Activated CD8-positive, alpha-beta memory T cell treated with anti-CD3 and anti-CD28 coated beads for 1 hour (primary cell): ENCODE measurements around the gene SRCAP.
A peak's percentile ranks its signal among the peaks of the same experiment; 100 is the strongest.

ENCODE experiments used
- DNase-seq, 2 donors: peaks; one replicate each; pipeline ENCODE4 v3.0.0-alpha.2; 2020; ENCODE audit warnings: low read depth in 1 of 2; ENCODE audit errors: extremely low read depth in 1 of 2

Gene SRCAP

DNA sequence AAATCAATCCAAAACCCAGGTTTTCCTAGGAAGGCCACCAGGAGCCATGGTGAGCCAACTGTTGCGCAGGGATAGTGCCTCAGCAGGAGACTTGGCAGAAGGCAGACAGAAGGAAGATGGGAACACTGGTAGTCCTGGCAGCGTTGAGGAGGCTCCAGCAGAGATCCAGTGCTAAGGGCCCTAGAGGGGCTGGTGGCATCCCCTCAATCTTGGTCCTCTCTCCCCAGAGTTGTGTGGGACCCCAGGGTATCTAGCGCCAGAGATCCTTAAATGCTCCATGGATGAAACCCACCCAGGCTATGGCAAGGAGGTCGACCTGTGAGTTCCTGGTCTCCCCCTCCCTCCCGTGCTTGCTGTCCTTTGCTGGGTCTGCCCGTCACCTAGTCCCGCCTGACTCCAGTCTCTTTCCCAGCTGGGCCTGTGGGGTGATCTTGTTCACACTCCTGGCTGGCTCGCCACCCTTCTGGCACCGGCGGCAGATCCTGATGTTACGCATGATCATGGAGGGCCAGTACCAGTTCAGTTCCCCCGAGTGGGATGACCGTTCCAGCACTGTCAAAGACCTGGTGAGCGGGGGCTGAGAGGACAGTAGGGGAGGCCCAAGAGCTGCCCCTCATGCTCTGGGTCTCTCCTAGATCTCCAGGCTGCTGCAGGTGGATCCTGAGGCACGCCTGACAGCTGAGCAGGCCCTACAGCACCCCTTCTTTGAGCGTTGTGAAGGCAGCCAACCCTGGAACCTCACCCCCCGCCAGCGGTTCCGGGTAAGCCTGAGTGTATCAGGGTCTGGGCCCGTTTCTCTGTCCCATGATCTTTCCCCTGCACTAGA lies 57.2 kb downstream of the SRCAP start:
- DNase-seq: no peak

DNA sequence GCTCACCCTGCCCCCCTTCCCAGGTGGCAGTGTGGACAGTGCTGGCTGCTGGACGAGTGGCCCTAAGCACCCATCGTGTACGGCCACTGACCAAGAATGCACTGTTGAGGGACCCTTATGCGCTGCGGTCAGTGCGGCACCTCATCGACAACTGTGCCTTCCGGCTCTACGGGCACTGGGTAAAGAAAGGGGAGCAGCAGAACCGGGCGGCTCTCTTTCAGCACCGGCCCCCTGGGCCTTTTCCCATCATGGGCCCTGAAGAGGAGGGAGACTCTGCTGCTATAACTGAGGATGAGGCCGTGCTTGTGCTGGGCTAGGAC lies 57.8 kb downstream of the SRCAP start:
- no peak for DNase-seq

DNA sequence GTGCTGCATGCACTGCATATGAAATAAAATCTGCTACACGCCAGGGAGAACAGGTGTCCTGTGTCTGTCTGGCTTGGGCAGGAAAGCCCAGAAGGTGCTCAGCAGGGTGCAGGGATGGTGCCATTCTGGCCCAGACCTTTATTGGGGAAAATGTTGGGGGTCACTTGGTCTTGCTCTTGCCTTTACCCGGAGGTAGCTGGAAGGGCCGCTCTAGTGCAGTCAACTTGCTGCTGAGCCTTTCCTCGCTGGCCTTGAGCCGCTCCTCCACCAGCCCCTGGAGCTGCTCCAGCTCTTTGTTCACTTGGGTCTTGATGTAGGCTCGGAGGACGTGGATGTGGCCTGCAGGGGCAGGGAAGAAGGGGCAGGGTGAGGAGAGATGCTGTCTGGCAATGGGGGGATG lies 58.3 kb downstream of the SRCAP start:
- DNase-seq: no peak

DNA sequence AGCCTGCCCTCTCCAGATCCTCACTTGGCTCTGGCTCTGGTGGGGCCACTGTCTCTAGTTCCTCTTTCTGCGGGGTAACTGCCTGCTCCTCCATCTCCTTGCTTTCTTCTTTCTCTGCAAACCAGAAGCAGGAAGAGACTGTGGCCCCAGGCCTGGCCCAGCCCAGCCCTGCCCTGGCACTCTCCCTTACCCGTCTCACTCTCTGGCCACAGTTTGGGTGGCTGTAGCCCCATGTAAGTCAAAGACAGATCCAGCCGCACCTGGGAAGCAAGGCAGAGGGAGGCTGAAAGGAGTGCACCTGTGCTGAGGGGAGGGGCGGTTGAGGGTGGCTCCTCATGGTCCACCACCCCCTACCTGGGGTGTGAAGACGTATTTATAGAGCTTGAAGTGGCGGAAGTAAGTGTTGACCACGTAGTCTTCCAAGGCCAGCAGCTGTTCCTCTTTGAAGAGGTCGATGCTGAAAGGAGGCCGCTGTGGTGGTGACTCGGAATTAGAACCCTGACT lies 60.1 kb downstream of the SRCAP start:
- no peak for DNase-seq

DNA sequence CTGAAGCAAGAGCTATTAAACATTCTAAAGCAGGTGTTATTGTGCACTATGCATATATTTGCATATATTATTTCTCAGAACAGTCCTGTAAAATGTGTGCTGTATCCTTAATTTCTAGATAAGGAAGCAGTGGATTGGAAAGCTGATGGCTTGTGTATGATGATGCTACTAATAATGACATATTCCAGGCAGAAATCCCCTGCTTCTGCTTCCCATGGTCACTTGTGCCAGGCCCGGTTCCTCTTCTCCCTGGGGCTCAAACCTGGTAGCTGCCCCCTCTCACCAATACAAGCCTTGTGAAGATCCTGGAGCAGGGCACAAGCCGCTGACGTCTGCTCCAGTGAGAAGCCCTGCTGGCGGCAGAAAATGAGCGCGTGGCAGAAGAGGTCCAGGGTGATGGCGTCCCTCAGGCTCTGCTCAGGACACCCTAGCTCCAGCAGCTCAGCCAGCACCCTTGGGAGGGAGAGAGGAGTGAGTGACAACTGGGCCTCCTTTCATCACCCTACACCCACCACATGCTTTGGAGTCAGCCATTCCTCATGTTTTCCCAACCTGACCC lies 61.1 kb downstream of the SRCAP start:
- no peak for DNase-seq

DNA sequence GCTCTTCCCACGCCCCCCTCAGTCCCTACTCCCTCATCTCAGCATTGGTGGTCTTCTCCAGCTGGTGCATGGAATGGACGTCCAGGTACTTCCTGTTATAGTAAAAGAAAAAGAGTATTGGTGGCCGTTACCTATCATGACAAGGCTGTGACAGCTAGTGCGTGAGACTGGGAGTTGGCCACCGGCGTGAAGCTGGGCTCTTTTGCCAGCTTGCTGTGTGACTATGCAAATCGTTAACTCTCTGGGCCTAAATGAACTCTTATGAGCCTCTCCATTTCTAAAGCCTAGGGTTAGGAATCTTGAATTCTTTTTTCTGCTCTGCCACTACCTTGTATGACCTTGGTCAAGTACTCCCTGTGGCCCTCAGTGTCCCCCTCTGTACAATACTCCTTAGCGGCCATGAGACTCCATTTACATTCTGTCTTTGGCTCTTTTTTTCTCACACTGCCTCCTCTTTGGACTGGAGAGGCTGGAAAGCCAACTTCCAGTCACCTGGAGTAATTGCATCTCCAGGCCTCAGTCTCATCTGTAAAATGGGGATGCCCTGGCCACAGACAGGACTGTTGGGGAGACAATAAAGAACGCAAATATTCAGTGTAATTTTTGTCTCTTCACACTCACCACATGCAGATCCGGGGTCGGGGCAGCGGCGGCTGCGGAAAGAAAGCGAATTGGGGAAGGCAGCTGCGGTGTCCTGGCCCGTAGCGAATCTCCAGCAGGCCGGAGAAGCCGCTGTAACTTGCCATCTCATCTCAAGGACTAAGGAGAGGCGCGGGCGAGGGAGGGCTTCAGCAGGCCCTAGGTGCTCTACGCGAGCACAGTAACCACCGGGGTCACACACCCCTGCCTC lies 61.8 kb downstream of the SRCAP start:
- DNase-seq: no peak

DNA sequence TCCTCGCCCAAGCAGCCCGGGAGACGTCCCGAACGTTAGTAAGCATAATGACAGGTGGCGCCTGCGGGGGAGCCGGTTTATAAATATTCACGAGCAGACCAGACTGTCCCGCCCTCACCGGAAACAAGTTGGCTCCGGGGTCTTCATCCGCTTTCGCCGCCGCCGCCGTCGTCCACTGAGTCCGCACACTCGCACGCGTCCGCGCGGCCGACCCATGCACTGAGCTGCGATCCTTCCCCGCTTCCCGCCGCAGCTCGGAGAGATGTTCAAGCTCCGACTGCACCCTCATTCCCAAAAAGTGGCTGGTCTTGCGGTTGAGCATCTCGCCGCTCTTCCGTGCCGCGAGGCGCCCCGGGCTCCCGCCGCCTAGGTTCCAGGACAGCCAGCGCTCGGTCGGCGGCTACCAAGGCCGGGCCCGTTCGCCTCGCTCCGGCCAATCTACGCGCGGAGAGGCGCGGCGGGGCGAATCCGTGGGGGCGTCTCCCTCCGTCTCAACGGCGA lies 62.5 kb downstream of the SRCAP start:
- peak in 1 of 2 donors; percentile 9 for DNase-seq

DNA sequence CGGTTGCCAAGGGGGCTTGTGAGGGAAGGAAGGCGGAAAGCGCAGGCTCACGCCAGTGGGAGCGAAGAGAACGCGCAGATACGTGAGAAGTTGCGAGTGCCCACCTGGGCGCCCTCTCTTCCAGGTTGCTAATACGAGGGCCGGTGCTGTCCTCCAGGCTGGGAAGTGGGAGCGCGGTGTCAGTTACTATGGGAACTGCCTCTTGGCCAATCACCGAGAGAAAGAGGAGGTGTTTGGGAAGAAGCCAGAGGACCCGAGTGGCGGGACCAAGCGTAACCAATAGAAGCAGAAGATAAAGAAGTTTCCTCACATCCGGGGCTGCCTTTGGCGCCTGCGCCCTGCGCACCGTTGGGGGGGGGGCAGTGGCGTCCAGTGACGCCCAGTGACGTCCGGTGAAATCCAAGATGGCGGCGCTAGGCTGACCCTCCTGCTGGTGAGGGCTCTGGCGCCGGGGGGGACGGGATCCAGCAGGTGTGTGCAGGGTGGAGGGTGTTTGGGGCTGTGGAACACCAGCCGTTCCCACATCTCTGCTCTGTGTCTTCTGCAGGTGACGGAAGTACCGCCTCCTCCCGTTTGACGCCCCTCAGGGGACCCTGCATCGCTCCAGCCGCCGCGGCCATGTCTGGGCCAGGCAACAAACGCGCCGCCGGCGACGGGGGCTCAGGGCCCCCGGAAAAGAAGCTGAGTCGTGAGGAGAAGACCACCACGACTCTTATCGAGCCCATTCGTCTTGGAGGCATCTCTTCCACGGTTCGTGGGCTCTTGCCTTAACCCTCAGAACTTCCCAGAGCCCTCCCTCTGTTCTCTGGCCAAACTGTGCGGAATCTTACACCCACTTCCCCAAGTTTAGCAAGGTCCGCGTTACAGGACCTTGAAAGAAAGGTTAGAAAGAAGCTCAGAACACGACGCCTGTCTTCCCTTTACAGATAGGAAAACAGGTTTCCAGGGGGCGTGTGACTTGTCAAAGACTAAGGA lies 63.2 kb downstream of the SRCAP start, which contains the start of the genes CFAP119 and RNF40:
TSS of gene CFAP119 (minus strand) at position 135 of the 975 bp plus-strand sequence. CDS start 314 bp downstream, outside the sequence.
TSS of gene RNF40 (plus strand) at position 395 of the 975 bp plus-strand sequence. CDS start at position 619, 224 bp downstream.
- peak; percentile 68 to 78 for DNase-seq

DNA sequence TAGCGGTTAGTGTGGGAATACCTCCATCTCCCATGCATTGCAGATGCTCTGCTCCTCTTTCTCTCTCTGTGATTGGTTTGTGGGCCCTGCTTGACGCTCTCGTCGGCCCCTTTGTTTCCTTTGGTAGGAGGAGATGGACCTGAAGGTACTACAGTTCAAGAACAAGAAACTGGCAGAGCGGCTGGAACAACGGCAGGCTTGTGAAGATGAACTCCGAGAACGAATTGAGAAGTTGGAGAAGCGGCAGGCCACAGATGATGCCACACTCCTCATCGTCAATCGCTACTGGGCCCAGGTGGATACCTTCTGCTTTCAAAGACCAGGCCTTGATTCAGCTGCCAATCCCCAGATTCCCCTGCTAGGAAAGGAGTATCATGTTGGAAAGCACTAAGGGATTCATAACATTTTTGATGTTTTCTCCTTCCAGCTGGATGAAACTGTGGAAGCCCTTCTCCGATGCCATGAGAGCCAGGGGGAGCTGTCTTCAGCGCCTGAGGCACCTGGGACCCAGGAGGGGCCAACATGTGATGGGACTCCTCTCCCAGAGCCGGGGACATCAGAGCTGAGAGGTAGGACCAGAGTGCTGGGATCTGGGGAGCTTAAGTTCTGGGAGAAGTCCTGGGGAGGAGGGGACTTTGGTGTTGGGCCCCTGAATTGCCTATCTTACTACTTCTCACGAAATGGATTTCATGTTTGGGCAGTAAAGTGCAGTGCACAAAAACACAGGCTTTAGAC lies 64.2 kb downstream of the SRCAP start:
- DNase-seq: no peak

DNA sequence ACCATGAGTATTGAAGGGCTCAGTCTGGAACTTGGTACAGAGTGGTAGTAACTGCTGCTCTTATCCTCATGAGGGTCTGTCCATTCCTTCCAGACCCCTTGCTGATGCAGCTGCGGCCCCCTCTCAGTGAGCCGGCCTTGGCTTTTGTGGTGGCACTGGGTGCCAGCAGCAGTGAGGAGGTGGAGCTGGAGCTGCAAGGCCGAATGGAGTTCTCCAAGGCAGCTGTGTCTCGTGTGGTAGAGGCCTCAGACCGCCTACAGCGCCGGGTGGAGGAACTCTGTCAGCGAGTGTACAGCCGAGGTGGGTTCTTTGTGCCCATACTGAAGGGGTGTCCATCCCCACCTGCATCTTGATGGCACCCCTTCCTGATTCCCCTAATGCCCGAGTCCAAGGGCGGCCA lies 65.1 kb downstream of the SRCAP start:
- no peak for DNase-seq

DNA sequence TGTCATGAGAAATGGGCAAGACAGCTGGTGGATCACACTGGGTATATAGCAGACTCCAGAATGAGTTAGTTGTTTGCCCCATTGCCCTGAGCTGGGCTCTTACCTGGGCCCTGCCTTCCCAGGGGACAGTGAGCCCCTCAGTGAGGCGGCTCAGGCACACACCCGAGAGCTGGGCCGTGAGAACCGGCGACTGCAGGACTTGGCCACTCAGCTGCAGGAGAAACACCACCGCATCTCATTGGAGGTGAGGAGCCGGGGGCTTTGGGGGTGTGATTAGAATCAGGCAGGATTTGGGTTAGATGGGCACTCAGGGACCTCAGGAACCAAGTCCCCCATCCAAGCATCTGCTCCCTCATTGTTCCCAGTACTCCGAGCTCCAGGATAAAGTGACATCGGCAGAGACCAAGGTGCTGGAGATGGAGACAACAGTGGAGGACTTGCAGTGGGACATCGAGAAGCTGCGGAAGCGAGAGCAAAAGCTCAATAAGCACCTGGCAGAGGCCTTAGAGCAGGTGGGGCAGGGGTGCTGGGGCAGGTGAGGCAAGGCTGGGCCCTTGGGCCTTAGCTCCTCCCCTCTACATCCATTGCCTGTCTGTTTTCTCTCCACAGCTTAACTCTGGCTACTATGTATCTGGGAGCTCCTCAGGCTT lies 66.0 kb downstream of the SRCAP start:
- DNase-seq: no peak

DNA sequence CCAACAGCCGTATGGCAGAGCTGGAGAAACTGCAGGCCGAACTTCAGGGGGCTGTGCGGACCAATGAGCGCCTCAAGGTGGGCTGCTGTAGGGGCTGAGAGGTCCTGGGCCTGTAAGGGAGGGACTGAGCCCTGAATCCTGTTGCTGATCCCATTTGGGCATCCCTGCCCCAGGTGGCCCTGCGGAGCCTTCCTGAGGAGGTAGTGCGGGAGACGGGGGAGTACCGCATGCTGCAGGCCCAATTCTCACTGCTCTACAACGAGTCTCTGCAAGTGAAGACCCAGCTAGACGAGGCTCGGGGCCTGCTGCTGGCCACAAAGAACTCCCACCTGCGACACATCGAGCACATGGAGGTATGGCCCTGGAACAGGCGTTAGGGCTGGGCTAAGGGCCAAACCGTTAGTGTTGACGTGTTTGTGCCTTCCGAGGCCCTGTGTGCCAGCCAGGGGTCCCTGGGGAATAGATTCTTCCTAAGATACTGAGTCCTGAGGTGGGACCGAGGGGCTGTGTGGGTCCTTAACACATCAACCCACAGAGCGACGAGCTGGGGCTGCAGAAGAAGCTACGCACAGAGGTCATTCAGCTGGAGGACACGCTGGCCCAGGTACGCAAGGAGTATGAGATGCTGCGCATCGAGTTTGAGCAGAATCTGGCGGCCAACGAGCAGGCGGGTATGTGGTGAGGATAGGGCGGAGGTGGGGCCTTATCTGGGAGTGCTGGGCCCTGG lies 67.4 kb downstream of the SRCAP start:
- no peak for DNase-seq

DNA sequence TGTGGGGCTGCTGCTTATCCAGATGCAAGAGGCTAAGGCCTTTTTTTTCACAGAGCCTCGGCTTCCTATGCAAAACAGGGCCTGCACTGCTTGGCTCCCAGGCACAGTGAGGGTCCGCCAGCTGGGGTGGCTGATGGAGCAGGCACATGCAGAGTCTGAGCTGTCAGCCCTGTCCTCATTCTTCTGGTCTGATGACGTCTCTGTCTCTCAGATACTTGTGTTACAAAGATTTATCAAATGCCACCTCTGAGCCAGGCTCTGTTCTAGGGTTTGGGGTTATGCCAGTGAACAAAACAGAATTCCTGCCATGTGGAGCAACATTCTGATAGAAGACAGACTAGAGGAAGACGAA lies 67.9 kb downstream of the SRCAP start:
- no peak for DNase-seq

DNA sequence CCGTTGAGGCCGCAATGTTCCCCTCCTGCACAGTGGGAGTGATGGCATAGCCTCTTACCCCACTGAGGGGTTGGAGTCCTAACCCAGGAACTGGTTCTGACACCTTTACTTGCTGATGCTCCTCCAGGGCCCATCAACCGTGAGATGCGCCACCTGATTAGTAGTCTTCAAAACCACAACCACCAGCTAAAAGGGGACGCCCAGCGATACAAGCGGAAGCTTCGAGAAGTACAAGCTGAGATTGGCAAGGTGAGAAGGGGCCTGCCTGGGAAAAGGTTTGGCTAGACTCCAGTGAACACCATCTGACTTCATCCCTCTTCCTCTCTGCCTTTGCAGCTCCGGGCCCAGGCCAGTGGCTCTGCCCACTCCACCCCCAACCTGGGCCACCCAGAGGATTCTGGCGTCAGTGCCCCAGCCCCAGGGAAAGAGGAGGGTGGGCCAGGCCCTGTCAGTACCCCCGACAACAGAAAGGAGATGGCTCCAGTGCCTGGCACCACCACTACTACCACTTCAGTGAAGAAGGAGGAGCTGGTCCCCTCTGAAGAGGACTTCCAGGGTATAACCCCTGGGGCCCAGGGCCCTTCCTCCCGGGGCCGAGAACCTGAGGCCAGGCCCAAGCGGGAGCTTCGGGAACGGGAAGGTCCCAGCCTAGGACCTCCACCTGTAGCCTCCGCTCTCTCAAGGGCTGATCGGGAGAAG lies 68.9 kb downstream of the SRCAP start:
- DNase-seq: no peak

DNA sequence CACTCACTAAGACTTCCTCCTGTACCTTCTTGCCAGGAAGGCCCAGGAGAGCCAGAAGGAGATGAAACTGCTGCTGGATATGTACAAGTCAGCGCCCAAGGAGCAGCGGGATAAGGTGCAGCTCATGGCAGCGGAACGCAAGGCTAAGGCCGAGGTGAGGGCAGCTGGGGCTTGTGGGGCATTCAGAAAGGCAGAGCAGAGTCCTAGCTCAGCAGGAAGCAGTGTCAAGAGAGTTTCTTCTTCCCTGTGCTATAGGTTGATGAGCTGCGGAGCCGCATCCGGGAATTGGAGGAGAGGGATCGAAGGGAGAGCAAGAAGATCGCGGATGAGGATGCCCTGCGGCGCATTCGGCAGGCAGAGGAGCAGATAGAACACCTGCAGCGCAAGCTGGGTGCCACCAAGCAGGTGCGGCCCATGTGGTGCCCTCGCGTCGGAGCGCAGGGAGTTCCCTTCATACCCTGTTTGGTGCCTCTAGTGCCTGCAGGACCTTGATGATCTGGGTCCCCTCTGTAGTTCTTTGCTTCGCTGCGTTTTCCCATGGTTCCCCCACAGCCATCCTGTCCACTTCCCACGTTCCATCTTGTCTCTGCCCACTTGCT lies 69.7 kb downstream of the SRCAP start:
- DNase-seq: no peak

DNA sequence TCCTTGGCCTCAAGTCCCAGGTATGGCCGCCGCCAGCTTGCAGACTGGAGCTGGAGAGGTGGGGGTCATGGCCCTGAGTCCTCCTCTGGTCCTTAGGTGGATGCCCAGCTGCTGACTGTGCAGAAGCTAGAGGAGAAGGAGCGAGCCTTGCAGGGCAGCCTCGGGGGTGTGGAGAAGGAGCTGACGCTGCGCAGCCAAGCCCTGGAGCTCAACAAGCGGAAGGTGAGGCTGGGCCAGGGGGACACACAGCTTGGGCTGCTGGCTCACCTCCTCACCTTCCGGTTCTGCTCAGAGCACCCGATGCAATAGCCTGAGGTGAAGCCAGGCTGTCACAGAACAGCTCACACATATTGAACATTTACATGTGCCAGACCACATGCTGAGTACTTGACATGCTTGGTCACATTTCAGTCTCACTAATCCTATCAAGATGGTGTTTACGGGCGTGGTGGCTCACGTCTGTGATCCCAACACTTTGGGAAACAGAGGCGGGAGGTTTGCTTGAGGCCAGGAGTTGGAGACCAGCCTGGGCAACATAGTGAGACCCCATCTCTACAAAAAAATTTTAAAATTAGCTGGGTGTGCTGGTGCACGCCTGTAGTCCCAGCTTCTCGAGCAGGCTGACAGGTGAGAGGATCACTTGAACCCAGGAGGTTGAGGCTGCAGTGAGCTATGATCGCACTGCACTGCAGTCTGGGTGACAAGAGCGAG lies 70.6 kb downstream of the SRCAP start:
- DNase-seq: no peak

DNA sequence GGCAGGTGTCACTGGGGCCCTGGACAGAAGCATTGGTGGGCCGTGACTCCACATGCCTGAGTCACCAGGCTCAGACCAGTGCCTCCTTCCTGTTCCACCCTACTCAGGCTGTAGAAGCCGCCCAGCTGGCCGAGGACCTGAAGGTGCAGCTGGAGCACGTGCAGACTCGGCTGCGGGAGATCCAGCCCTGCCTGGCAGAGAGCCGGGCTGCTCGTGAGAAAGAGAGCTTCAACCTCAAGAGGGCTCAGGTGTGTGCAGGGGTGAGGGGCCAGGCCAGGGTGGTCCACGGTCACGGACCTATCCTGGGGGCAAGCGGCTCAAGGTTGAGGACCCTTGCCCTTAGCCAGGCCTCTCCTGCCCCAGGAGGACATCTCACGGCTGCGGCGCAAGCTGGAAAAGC lies 72.8 kb downstream of the SRCAP start:
- no peak for DNase-seq
